GM12878 (cell line): ENCODE data around the gene BSCL2. TPM values are rescaled to one million over a fixed set of nuclear protein-coding genes. Genes with fewer than 3 reads are reported as not detected.

Experiments used
- ATAC-seq: fragments of 200-7000 bp; cut with Tn5 transposase; 3 replicates; pipeline ENCODE4 v1.9.1; 2020; ENCODE audit warnings: mild to moderate bottlenecking, moderate library complexity
- BruUV-seq: library from RNA; stranded (reverse); fragments of 400-500 nt; replicated peaks from 2 replicates; lab custom pipeline; 2021; lab: Mats Ljungman, UMichigan
- CTCF ChIA-PET: fragments of 300-600 bp; sonication (Branson Sonifier 250); formaldehyde crosslinking; extraction: SDS; loops from one replicate; lab custom pipeline; 2021; ENCODE audit warnings: inconsistent platforms; lab: Yijun Ruan, JAX
- POLR2A ChIA-PET: fragments of 350-600 bp; formaldehyde crosslinking; extraction: SDS; loops from one replicate; lab custom pipeline; 2021; ENCODE audit warnings: inconsistent platforms; lab: Charles Lee
- RAD21 ChIA-PET: fragments of 300-600 bp; sonication (Branson Sonifier 250); formaldehyde crosslinking; loops from one replicate; lab custom pipeline; 2023; ENCODE audit warnings: antibody characterized with exemption; ENCODE audit not compliant: unreplicated experiment; lab: Charles Lee
- SMC1A ChIA-PET: fragments of 300-600 bp; sonication (Branson Sonifier 250); formaldehyde crosslinking; loops from one replicate; lab custom pipeline; 2023; ENCODE audit not compliant: unreplicated experiment, uncharacterized antibody; lab: Charles Lee
- DNase-seq: peaks from one replicate; pipeline ENCODE4 v3.0.0-alpha.2; 2011; ENCODE audit warnings: low read depth, low spot score
- FAIRE-seq: peaks from 3 replicates; lab custom pipeline; 2011; peaks lifted over from hg19 to GRCh38; lab: Jason Lieb, UNC
- H2AFZ ChIP-seq: 2 replicates; pipeline ENCODE4 v1.6.0; 2011; ENCODE audit warnings: low read depth, low read length, control low read depth; ENCODE audit not compliant: control insufficient read depth
- H3K27ac ChIP-seq: 2 replicates; pipeline ENCODE4 v1.5.1; 2011; ENCODE audit warnings: control low read depth; ENCODE audit not compliant: control insufficient read depth, insufficient read depth
- H3K27me3 ChIP-seq, 2 experiments: replicated peaks in 1 of 2; 2 replicates each; pipeline versions ENCODE4 v1.6.0 to v1.6.1; 2011; ENCODE audit warnings: low read length in 1 of 2; ENCODE audit not compliant: control insufficient read depth in 2 of 2, insufficient read depth in 2 of 2
- H3K36me3 ChIP-seq, 2 experiments: 2 replicates each; pipeline ENCODE4 v1.5.1; 2011; ENCODE audit warnings: low read length in 1 of 2; ENCODE audit not compliant: control insufficient read depth in 2 of 2, insufficient read depth in 2 of 2
- H3K4me1 ChIP-seq: 2 replicates; pipeline ENCODE4 v1.6.1; 2011; ENCODE audit warnings: mild to moderate bottlenecking, low read length, moderate library complexity, mixed read lengths; ENCODE audit not compliant: control insufficient read depth, insufficient read depth
- H3K4me2 ChIP-seq: 2 replicates; pipeline ENCODE4 v1.6.0; 2011; ENCODE audit warnings: control low read depth; ENCODE audit not compliant: control insufficient read depth, insufficient read depth
- H3K4me3 ChIP-seq: fragments of 200-600 bp; sonication (generic); 2 replicates; pipeline ENCODE4 v1.5.1; 2016
- H3K79me2 ChIP-seq: 2 replicates; pipeline ENCODE4 v1.6.0; 2011; ENCODE audit warnings: low read length; ENCODE audit not compliant: control insufficient read depth, insufficient read depth
- H3K9ac ChIP-seq: 2 replicates; pipeline ENCODE4 v1.8.0; 2011; ENCODE audit warnings: low read length, control low read depth, mixed read lengths; ENCODE audit not compliant: control insufficient read depth, insufficient read depth
- H3K9me3 ChIP-seq: replicated peaks from 3 replicates; pipeline ENCODE4 v1.5.1; 2011; ENCODE audit warnings: mild to moderate bottlenecking, low read length; ENCODE audit not compliant: control insufficient read depth, insufficient read depth
- H4K20me1 ChIP-seq: 2 replicates; pipeline ENCODE4 v1.6.0; 2011; ENCODE audit not compliant: control insufficient read depth, insufficient read depth
- CUX1 ChIP-seq: IDR thresholded peaks from 2 replicates; pipeline ENCODE4 v1.6.1; 2012; ENCODE audit warnings: improper control_type of control experiment, low read depth, low read length; ENCODE audit not compliant: insufficient replicate concordance
- E2F8 ChIP-seq: fragments of 450-650 bp; IDR thresholded peaks from 2 replicates; pipeline ENCODE4 v1.6.1; 2018; ENCODE audit warnings: mild to moderate bottlenecking, low read depth, moderate library complexity; ENCODE audit not compliant: partially characterized antibody
- RB1 ChIP-seq: fragments of 450-650 bp; formaldehyde crosslinking; IDR thresholded peaks from 2 replicates; pipeline ENCODE4 v1.6.1; 2017; ENCODE audit warnings: mild to moderate bottlenecking, borderline replicate concordance
- ZNF622 ChIP-seq: fragments of 450-650 bp; IDR thresholded peaks from 2 replicates; pipeline ENCODE4 v1.6.1; 2017; ENCODE audit warnings: mild to moderate bottlenecking, inconsistent platforms
- ZNF687 ChIP-seq: fragments of 450-650 bp; IDR thresholded peaks from 2 replicates; pipeline ENCODE4 v1.6.1; 2017; ENCODE audit warnings: mild to moderate bottlenecking, moderate library complexity
- WGBS: methylation state at CpG from one replicate; pipeline ENCODE4 v1.1.6; 2016; ENCODE audit warnings: low lambda C conversion rate; ENCODE audit not compliant: insufficient replicate concordance, insufficient coverage; ENCODE audit errors: missing lambda C conversion rate; 5-methylcytosine and 5-hydroxymethylcytosine counted together
- in situ Hi-C: fragments of 300-500 bp; cut with MboI; formaldehyde crosslinking; loops from 9 replicates; pipeline ENCODE4 v1.14.3; 2018; ENCODE audit warnings: mixed read lengths
- intact Hi-C: fragments of 100-400 bp; cut with micrococcal nuclease; formaldehyde crosslinking; loops from one replicate; pipeline ENCODE4 v1.14.2; 2022; ENCODE audit not compliant: unreplicated experiment
- polyA plus RNA-seq, 11 experiments: library from polyadenylated mRNA; depleted of rRNA in 4 of 11; unstranded in 6 of 11; stranded (reverse) in 5 of 11; fragments of >200 nt; fragmentation: Nextera tagmentation in 4 of 11; fragmentation: Illumina TruSeq in 1 of 11; extraction: Ambion mirVana in 4 of 11; extraction: Trizol in 1 of 11; gene quantifications; 1 replicate in 1 of 11; 2 replicates in 10 of 11; pipeline versions ENCODE4 v1.2.1 to v1.2.3, GENCODE V29; 2011 to 2016; ENCODE audit warnings: inconsistent platforms in 2 of 11, missing spikeins in 2 of 11, low read depth in 1 of 11
- total RNA-seq, 4 experiments: library from RNA; depleted of rRNA in 3 of 4; stranded (reverse); fragments of >200 nt in 3 of 4; fragmentation: Illumina TruSeq in 1 of 4; extraction: Trizol in 1 of 4; gene quantifications; 2 replicates each; pipeline versions ENCODE4 v1.2.1 to v1.2.3, GENCODE V29; 2013 to 2021

Gene BSCL2
- total and polyA plus RNA-seq, 10 of the 15 experiments (the other 5 are each of a cell fraction or from before 2014, with no cell fraction given) = 12.3 to 57.9 (median 21.8) TPM

GRCh38 chr11:62755086-62755615 is 47.9 kb upstream of the BSCL2 start:
- in situ Hi-C loops = no loop called here
- Histone ChIP-seq H3K4me1 (peaks cover 6% of the 10 kb centered on the region), H3K27me3 (no peaks in the 10 kb centered on the region), H2AFZ (no peak overlapping the region), H3K4me2 (peak overlapping the region; percentile 82), H3K9ac (no peak overlapping the region), H3K4me3 (no peak overlapping the region), H3K36me3 (no peaks in the 10 kb centered on the region), H3K79me2 (no peaks in the 10 kb centered on the region; the same call in 1 of the 2 replicates), H3K27ac (no peak overlapping the region), H4K20me1 (no peaks in the 10 kb centered on the region), H3K9me3 (no peaks in the 10 kb centered on the region)
- SMC1A ChIA-PET = interaction anchor here (3.5 kb wide), 1 partner anchor 26 kb away, joined by 27 read pairs; the partner anchor contains the start of genes HNRNPUL2 and TTC9C
- no TSS peak for BruUV-seq
- WGBS = 72% methylated on average over 10 of the region's 10 CpGs
- no peak for TF ChIP-seq ZNF687
- TF ChIP-seq ZNF622 = no peak
- TF ChIP-seq CUX1 = no peak
- TF ChIP-seq RB1 = no peak
- no peak for TF ChIP-seq E2F8
- no peak for FAIRE-seq
- CTCF ChIA-PET = interaction anchor here (1.3 to 3.5 kb wide), 5 partner anchors 14 to 34 kb away, joined by 3 to 42 read pairs (median 11); partner anchors contain the start of genes TAF6L and TTC9C
- no peak for DNase-seq
- RAD21 ChIA-PET = interaction anchor here (1.9 to 2.1 kb wide), 2 partner anchors 26 to 91 kb away, joined by 11 to 44 read pairs; partner anchors contain the start of genes C11orf98, CSKMT, HNRNPUL2 and TTC9C
- no peak for ATAC-seq
- intact Hi-C loops = no loop called here
- POLR2A ChIA-PET = interaction anchor here (1.1 to 4.6 kb wide), 11 partner anchors 9 to 96 kb away, joined by 3 to 70 read pairs (median 10); partner anchors contain the start of genes C11orf98, CSKMT, HNRNPUL2 and NXF1
